Thymus (tissue), 11 donors: Measurements from ENCODE around the gene SPINK8. TPM values are rescaled to one million over a fixed set of nuclear protein-coding genes. Genes with fewer than 3 reads are reported as not detected.

Experiments
- DNase-seq, 9 donors: peaks; one replicate each; pipeline ENCODE4 v3.0.0-alpha.2; 2013; ENCODE audit warnings: low spot score in 9 of 9, low read depth in 6 of 9, missing footprints in 1 of 9
- H3K27ac ChIP-seq, 2 donors: one replicate each; pipeline ENCODE4 v1.5.1; 2013; ENCODE audit warnings: control low read depth in 1 of 2, low read depth in 1 of 2, low read length in 1 of 2, mild to moderate bottlenecking in 1 of 2, moderate library complexity in 1 of 2
- H3K27me3 ChIP-seq, 2 donors: one replicate each; pipeline ENCODE4 v1.5.1; 2013; ENCODE audit warnings: low read length in 1 of 2; ENCODE audit not compliant: control insufficient read depth in 2 of 2, insufficient read depth in 1 of 2
- H3K36me3 ChIP-seq, 2 donors: one replicate each; pipeline ENCODE4 v1.5.1; 2013; ENCODE audit warnings: low read length in 1 of 2, mild to moderate bottlenecking in 1 of 2, moderate library complexity in 1 of 2; ENCODE audit not compliant: control insufficient read depth in 2 of 2, insufficient read depth in 2 of 2
- H3K4me1 ChIP-seq, 2 donors: one replicate each; pipeline ENCODE4 v1.5.1; 2013; ENCODE audit warnings: low read length in 2 of 2; ENCODE audit not compliant: control insufficient read depth in 2 of 2, insufficient read depth in 2 of 2
- H3K4me3 ChIP-seq, 2 donors: one replicate each; pipeline ENCODE4 v1.5.1; 2013; ENCODE audit warnings: low read length in 2 of 2, control low read depth in 1 of 2, mild to moderate bottlenecking in 1 of 2
- H3K9me3 ChIP-seq, 2 donors: one replicate each; pipeline ENCODE4 v1.5.1; 2013; ENCODE audit warnings: low read length in 1 of 2, mild to moderate bottlenecking in 1 of 2; ENCODE audit not compliant: control insufficient read depth in 2 of 2, insufficient read depth in 1 of 2
- WGBS: extraction: QIAGEN DNeasy Blood & Tissue Kit; methylation state at CpG from one replicate; pipeline ENCODE4 v1.1.7; 2013; 5-methylcytosine and 5-hydroxymethylcytosine counted together
- polyA plus RNA-seq: library from polyadenylated mRNA; stranded (reverse); fragments of 200-250 nt; gene quantifications from one replicate; pipeline ENCODE4 v1.2.3, GENCODE V29; 2013
- total RNA-seq: library from RNA; stranded (reverse); fragments of 120-200 nt; gene quantifications from one replicate; pipeline ENCODE4 v1.2.4, GENCODE V29; 2013
- donor health status: healthy.

Gene SPINK8
- total and polyA plus RNA-seq, 2 donors: 0.14 TPM; not detected in 1

- Histone ChIP-seq H3K36me3 (peaks cover 0 to 33% of the 10 kb centered on the region in 2 donors), H3K4me1 (no peaks in the 10 kb centered on the region), H3K27me3 (no peaks in the 10 kb centered on the region), H3K4me3 (no peak overlapping the region), H3K9me3 (no peaks in the 10 kb centered on the region), H3K27ac (no peak overlapping the region)
- WGBS: 100% methylated on average over 1 of the region's 1 CpG
- no peak for DNase-seq
Observed at GRCh38 chr3:48258530-48258929, 74.9 kb downstream of the SPINK8 start.

Other genes with a start within 250 kb of the SPINK8 start
- 17.2 TPM for gene CDC25A, start 145.2 kb downstream of the SPINK8 start, total RNA-seq
- gene CDC25A, start 145.2 kb downstream of the SPINK8 start, polyA plus RNA-seq: 0.71 TPM
- gene CAMP, start 110.2 kb downstream of the SPINK8 start, total RNA-seq: 7.8 TPM
- gene CAMP, start 110.2 kb downstream of the SPINK8 start, polyA plus RNA-seq: 2.9 TPM
- 11.2 TPM for gene ZNF589, start 92.6 kb downstream of the SPINK8 start, total RNA-seq
- gene ZNF589, start 92.6 kb downstream of the SPINK8 start, polyA plus RNA-seq: 13.7 TPM
- gene NME6, start 32.3 kb downstream of the SPINK8 start, total RNA-seq: 14.5 TPM
- gene NME6, start 32.3 kb downstream of the SPINK8 start, polyA plus RNA-seq: 12.9 TPM
- 0.05 TPM for gene FBXW12, start 38.6 kb upstream of the SPINK8 start, total RNA-seq
- gene FBXW12, start 38.6 kb upstream of the SPINK8 start, polyA plus RNA-seq: 0.07 TPM
- gene PLXNB1, start 96.4 kb upstream of the SPINK8 start, total RNA-seq: 7.7 TPM
- gene PLXNB1, start 96.4 kb upstream of the SPINK8 start, polyA plus RNA-seq: 112 TPM
- gene CCDC51, start 106.5 kb upstream of the SPINK8 start, total RNA-seq: 17.8 TPM
- 14.1 TPM for gene CCDC51, start 106.5 kb upstream of the SPINK8 start, polyA plus RNA-seq
- 660 TPM for gene TMA7, start 106.6 kb upstream of the SPINK8 start, total RNA-seq
- 735 TPM for gene TMA7, start 106.6 kb upstream of the SPINK8 start, polyA plus RNA-seq
- 6.2 TPM for gene ATRIP, start 113.1 kb upstream of the SPINK8 start, total RNA-seq
- gene ATRIP, start 113.1 kb upstream of the SPINK8 start, polyA plus RNA-seq: 8.4 TPM
- 115 TPM for gene SHISA5, start 170.5 kb upstream of the SPINK8 start, total RNA-seq
- gene SHISA5, start 170.5 kb upstream of the SPINK8 start, polyA plus RNA-seq: 104 TPM
- gene PFKFB4, start 223.1 kb upstream of the SPINK8 start, total RNA-seq: 6.1 TPM
- 3.5 TPM for gene PFKFB4, start 223.1 kb upstream of the SPINK8 start, polyA plus RNA-seq
- gene UCN2, start 230.1 kb upstream of the SPINK8 start, total RNA-seq: 0.09 TPM
- gene UCN2, start 230.1 kb upstream of the SPINK8 start, polyA plus RNA-seq: 4.7 TPM